Measurements from ENCODE around the gene HIPK2.

- TF ChIP-seq CTCF (IDR thresholded peaks at IDR 0.05; ENCODE audit: low read length) (no peak), EZH2 (IDR thresholded peaks at IDR 0.05; ENCODE audit: borderline replicate concordance, low read length) (no peak)
Observed at GRCh38 chr7:139523199-139523941, 254.4 kb downstream of the HIPK2 start, which contains the start of gene CLEC2L.

All from OCI-LY1 (cell line).